Esophagus squamous epithelium (tissue), 5 donors: Measurements from ENCODE around the gene DTD2. TPM values are rescaled to one million over a fixed set of nuclear protein-coding genes. Genes with fewer than 3 reads are reported as not detected.

ENCODE experiments used
- DNase-seq: peaks from one replicate; lab custom pipeline; 2025; lab: John Stamatoyannopoulos, UW
- H3K27ac ChIP-seq, 4 donors: fragments of 200-600 bp; sonication (generic); one replicate each; pipeline ENCODE4 v1.5.1; 2016 to 2019; ENCODE audit warnings: mild to moderate bottlenecking in 1 of 4
- H3K27me3 ChIP-seq, 4 donors: fragments of 200-600 bp; sonication (generic); 1 replicate in 3 of 4; 2 replicates in 1 of 4; pipeline versions ENCODE4 v1.5.1 to v1.6.0; 2017 to 2021; ENCODE audit warnings: antibody characterized with exemption in 1 of 4
- H3K36me3 ChIP-seq, 3 donors: fragments of 200-600 bp; sonication (generic); one replicate each; pipeline ENCODE4 v1.5.1; 2016 to 2019
- H3K4me1 ChIP-seq, 3 donors: fragments of 200-600 bp; sonication (generic); one replicate each; pipeline ENCODE4 v1.5.1; 2017 to 2019
- H3K4me3 ChIP-seq, 4 donors: fragments of 200-600 bp; sonication (generic); 1 replicate in 3 of 4; 2 replicates in 1 of 4; pipeline ENCODE4 v1.5.1; 2016 to 2019; ENCODE audit warnings: mild to moderate bottlenecking in 2 of 4, moderate library complexity in 1 of 4
- H3K9me3 ChIP-seq, 3 donors: fragments of 200-600 bp; sonication (generic); one replicate each; pipeline ENCODE4 v1.5.1; 2016 to 2019
- POLR2A ChIP-seq, 4 donors: fragments of 450-650 bp; IDR thresholded peaks; one replicate each; pipeline ENCODE4 v1.6.1; 2017; ENCODE audit warnings: antibody characterized with exemption in 4 of 4, mild to moderate bottlenecking in 4 of 4, moderate library complexity in 3 of 4
- WGBS, 2 donors: methylation state at CpG; one replicate each; pipeline ENCODE4 v1.1.5; 2018; 5-methylcytosine and 5-hydroxymethylcytosine counted together
- intact Hi-C: fragments of 100-400 bp; cut with DNase I; formaldehyde crosslinking; loops from one replicate; pipeline ENCODE4 v1.15.0; 2022
- total RNA-seq, 4 donors: library from RNA; depleted of rRNA; stranded (reverse); fragments of >200 nt; gene quantifications; one replicate each; pipeline ENCODE4 v1.1.0, GENCODE V29; 2016
- TF ChIP-seq, protein P1 (sequence below), 6 experiments: fragments of 450-650 bp in 4 of 6; fragments of 200-600 bp in 2 of 6; sonication (generic) in 2 of 6; IDR thresholded peaks; one replicate each; pipeline ENCODE4 v1.5.1; 2016 to 2019; ENCODE audit warnings: antibody characterized with exemption in 6 of 6, mild to moderate bottlenecking in 4 of 6, moderate library complexity in 4 of 6
- donor health status: DM: yes; HTN: yes; CAD: no.

The DTD2 gene
- total RNA-seq, 4 donors from 2014 or later, result 32.0 to 42.5 (median 34.8) TPM

DNA sequence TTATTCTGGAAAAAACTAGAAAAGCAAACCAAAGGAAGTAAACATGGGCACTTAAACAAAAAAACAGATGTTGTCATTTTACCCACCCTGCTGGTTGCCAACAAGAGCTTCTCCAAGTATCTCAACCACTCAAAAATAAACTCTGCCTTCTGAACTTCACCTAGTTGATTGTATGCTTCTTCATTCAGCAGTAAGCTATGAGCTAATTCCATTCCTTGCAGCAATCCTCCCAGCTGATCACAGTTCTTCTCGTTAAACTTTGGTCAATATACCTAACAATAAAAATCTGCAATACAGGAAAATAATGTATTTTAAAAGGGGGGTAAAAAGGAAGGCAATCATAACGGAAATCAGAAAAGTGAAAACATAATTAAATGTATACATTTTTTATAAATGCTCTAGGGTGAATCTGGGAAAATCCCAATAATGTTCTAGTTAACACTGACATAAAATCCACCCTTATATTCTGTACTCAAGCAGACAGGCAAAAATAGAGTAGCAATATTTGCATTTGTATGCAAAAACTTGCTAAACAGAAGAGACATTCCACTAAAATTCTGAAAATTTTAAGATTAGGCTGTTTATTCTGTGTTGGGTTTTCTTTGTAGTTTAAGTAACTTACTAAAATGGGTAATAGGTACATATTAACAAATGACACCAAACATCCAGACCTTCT lies 54.4 kb downstream of the DTD2 start:
- H3K27me3 ChIP-seq, result no peaks in the 10 kb centered on the region

DNA sequence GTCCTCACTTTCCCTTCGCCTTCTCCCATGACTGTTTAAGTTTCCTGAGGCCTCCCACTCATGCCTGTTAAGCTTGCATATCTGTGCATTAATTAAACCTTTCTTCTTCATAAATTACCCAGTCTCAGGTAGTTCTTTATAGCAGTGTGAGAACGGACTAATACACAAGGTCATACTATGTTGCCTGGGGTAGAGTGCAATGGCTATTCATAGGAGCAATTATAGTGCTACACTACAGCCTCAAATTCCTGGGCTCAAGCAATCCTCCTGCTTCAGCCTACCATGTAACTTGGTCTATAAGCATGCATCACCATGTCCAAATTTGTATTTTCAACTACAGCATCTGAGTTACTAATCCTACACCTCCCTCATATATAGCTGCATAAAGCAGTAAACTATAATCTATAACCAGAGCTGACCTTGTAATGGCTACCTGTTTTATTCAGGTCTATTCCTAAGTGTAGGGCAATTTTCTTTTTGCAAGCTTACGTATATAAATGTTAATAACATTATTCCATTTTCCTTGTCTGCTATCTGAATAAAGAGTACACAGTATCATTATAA lies 55.9 kb downstream of the DTD2 start:
- Histone ChIP-seq H3K9me3 (no peaks in the 10 kb centered on the region), H3K4me1 (no peaks in the 10 kb centered on the region), H3K27me3 (no peaks in the 10 kb centered on the region), H3K27ac (no peak overlapping the region), H3K36me3 (peaks cover 0 to 57% (median 0%) of the 10 kb centered on the region in 3 donors), H3K4me3 (no peak overlapping the region)
- TF ChIP-seq, protein P1, sequence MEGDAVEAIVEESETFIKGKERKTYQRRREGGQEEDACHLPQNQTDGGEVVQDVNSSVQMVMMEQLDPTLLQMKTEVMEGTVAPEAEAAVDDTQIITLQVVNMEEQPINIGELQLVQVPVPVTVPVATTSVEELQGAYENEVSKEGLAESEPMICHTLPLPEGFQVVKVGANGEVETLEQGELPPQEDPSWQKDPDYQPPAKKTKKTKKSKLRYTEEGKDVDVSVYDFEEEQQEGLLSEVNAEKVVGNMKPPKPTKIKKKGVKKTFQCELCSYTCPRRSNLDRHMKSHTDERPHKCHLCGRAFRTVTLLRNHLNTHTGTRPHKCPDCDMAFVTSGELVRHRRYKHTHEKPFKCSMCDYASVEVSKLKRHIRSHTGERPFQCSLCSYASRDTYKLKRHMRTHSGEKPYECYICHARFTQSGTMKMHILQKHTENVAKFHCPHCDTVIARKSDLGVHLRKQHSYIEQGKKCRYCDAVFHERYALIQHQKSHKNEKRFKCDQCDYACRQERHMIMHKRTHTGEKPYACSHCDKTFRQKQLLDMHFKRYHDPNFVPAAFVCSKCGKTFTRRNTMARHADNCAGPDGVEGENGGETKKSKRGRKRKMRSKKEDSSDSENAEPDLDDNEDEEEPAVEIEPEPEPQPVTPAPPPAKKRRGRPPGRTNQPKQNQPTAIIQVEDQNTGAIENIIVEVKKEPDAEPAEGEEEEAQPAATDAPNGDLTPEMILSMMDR (IDR thresholded peaks at IDR 0.05), result no peak
- TF ChIP-seq POLR2A (IDR thresholded peaks at IDR 0.05), result no peak
- WGBS, 2 donors, result 91 to 92% methylated on average over 3 of the region's 3 CpGs
- intact Hi-C loops, result no loop called here
- DNase-seq, result no peak

More for the DNA sequence above, 54.4 kb downstream of the DTD2 start:
- no peak overlapping the region for H3K4me3 ChIP-seq
- no peaks in the 10 kb centered on the region for H3K4me1 ChIP-seq
- H3K36me3 ChIP-seq, result peaks cover 0 to 45% (median 0%) of the 10 kb centered on the region in 3 donors
- TF ChIP-seq POLR2A (IDR thresholded peaks at IDR 0.05), result no peak
- TF ChIP-seq, protein P1 (IDR thresholded peaks at IDR 0.05), result no peak
- no peaks in the 10 kb centered on the region for H3K9me3 ChIP-seq
- intact Hi-C loops, result no loop called here
- no peak for DNase-seq
- H3K27ac ChIP-seq, result no peak overlapping the region
- 77 to 85% methylated on average over 2 of the region's 2 CpGs for WGBS, 2 donors

DNA sequence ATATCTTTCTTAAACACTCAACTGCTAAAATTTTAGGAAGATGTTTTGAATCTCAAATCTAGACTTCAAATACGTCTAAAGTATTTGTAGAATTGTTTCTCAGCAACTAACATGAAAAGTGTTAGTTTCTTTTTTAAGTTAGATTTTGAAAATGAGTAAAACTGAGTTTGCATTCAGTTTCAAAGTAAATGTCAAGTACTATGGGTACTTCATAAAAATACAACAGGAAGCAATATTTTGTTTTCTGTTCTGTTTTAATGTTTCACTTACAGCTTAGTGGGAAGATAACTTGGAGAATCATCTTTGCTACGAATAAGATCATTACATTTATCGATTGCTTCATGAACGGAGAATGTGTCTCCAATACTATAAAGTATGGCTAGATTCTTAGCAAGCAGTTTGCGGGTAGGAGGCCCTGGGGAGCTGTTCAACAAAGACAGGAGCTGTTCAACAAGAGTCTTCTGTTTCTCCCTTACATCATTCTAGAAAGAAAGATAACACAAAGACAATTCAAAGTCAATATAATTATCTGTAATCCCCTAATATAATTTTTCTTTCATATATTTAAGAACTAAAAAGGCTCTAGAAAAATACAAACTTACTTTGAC lies 57.2 kb downstream of the DTD2 start:
- no peaks in the 10 kb centered on the region for H3K9me3 ChIP-seq
- no peak for DNase-seq
- peaks cover 0 to 70% (median 0%) of the 10 kb centered on the region in 3 donors for H3K36me3 ChIP-seq
- no peaks in the 10 kb centered on the region for H3K4me1 ChIP-seq
- 85 to 89% methylated on average over 5 of the region's 5 CpGs for WGBS, 2 donors
- no peak overlapping the region for H3K27ac ChIP-seq
- H3K27me3 ChIP-seq, result no peaks in the 10 kb centered on the region
- intact Hi-C loops, result no loop called here
- H3K4me3 ChIP-seq, result no peak overlapping the region
- no peak for TF ChIP-seq POLR2A (IDR thresholded peaks at IDR 0.05)
- TF ChIP-seq, protein P1 (IDR thresholded peaks at IDR 0.05), result no peak

Other genes starting within 250 kb of the DTD2 start
- 100 to 1,000 TPM; 175 to 250 (median 194) TPM for gene HECTD1, start 249.7 kb downstream of the DTD2 start, total RNA-seq
- gene HEATR5A, start 37.0 kb downstream of the DTD2 start, total RNA-seq, result 10 to 100 TPM; 14.2 to 26.6 (median 17.0) TPM
- gene GPR33, start 30.5 kb upstream of the DTD2 start, total RNA-seq, result not detected
- 1 to 10 TPM; 2.9 to 8.4 (median 6.8) TPM for gene NUBPL, start 103.9 kb upstream of the DTD2 start, total RNA-seq